SJCRH30 (cell line): ENCODE measurements around the gene AK4. TPM values are rescaled to one million over a fixed set of nuclear protein-coding genes. Genes with fewer than 3 reads are reported as not detected.

ENCODE experiments used
- DNase-seq, 2 experiments: peaks; one replicate each; pipeline ENCODE4 v3.0.0-alpha.2; 2015 to 2020
- H3K27ac ChIP-seq: fragments of 250-450 bp; sonication (Bioruptor Pico); 2 replicates; pipeline ENCODE4 v1.5.1; 2020; ENCODE audit warnings: mild to moderate bottlenecking, moderate library complexity
- H3K27me3 ChIP-seq: fragments of 250-450 bp; sonication (Bioruptor Pico); 2 replicates; pipeline ENCODE4 v1.5.1; 2020; ENCODE audit warnings: mild to moderate bottlenecking, moderate library complexity
- H3K36me3 ChIP-seq: fragments of 250-450 bp; sonication (Bioruptor Pico); 2 replicates; pipeline ENCODE4 v1.5.1; 2020; ENCODE audit warnings: mild to moderate bottlenecking, moderate library complexity
- H3K4me1 ChIP-seq: fragments of 250-450 bp; sonication (Bioruptor Pico); 2 replicates; pipeline ENCODE4 v1.5.1; 2020; ENCODE audit warnings: mild to moderate bottlenecking, moderate library complexity
- H3K4me3 ChIP-seq: fragments of 250-450 bp; sonication (Bioruptor Pico); 2 replicates; pipeline ENCODE4 v1.5.1; 2020; ENCODE audit warnings: mild to moderate bottlenecking, moderate library complexity
- H3K9me3 ChIP-seq: fragments of 250-450 bp; sonication (Bioruptor Pico); replicated peaks from 2 replicates; pipeline ENCODE4 v1.5.1; 2020; ENCODE audit warnings: mild to moderate bottlenecking, moderate library complexity
- total RNA-seq: library from RNA; depleted of rRNA; stranded (reverse); fragments of >200 nt; shearing (Covaris generic); gene quantifications from 2 replicates; pipeline ENCODE4 v1.2.3, GENCODE V29; 2014; rRNA removed

AK4 gene
- total RNA-seq, 1 experiment from 2014 or later: 57.2 TPM

GRCh38 chr1:65276197-65276939, 128.4 kb downstream of the AK4 start:
- H3K36me3 ChIP-seq: no peaks in the 10 kb centered on the region
- H3K4me3 ChIP-seq: no peak overlapping the region
- no peaks in the 10 kb centered on the region for H3K4me1 ChIP-seq
- no peak overlapping the region for H3K27ac ChIP-seq
- no peaks in the 10 kb centered on the region for H3K27me3 ChIP-seq
- DNase-seq: no peak
- no peaks in the 10 kb centered on the region for H3K9me3 ChIP-seq

DNA sequence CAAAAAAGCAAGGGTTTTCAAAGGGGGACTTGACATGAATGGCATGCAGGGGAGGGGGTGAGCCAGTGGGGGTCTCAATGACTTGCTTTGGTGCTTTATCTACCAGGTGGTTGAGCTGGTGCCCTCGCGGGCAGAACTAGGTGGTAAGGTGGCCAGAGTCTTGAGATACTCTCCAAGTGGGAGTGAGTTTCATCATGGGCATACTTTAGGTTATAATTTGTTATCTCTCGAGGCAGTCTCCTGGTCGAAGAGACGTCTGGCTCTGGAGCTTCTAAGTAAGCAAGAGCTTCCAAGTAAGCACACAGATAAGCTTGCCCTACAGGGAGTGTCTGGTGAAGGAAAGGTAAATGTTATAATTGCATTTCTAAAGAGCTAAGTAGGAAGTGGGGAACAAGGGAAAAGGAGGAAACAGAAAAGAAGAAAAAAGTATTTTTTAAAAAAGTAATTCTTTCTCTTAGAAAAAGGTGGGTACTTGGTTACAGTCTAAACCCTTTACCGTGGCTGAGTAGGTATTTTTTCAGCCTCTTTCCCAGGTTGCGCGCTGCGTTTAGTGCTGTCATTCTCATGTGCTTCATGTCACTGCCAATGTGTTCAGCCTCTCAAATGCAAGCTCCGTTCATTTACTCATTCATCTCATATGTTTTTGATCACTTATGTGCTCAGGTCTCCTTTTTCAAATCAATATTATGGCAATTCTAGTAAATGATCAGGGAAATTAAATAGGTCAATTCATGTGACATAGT, 129.8 kb downstream of the AK4 start:
- Histone ChIP-seq H3K27ac (no peak overlapping the region), H3K9me3 (no peaks in the 10 kb centered on the region), H3K4me1 (no peaks in the 10 kb centered on the region), H3K36me3 (no peaks in the 10 kb centered on the region), H3K4me3 (no peak overlapping the region), H3K27me3 (no peaks in the 10 kb centered on the region)
- DNase-seq: no peak

GRCh38 chr1:65278376-65279069, 130.5 kb downstream of the AK4 start:
- Histone ChIP-seq H3K4me3 (no peak overlapping the region), H3K27me3 (no peaks in the 10 kb centered on the region), H3K9me3 (no peaks in the 10 kb centered on the region), H3K4me1 (no peaks in the 10 kb centered on the region), H3K36me3 (no peaks in the 10 kb centered on the region), H3K27ac (no peak overlapping the region)
- DNase-seq: no peak

- H3K27me3 ChIP-seq: no peaks in the 10 kb centered on the region
- H3K4me1 ChIP-seq: no peaks in the 10 kb centered on the region
- H3K27ac ChIP-seq: no peak overlapping the region
- DNase-seq: no peak
- H3K4me3 ChIP-seq: no peak overlapping the region
- H3K36me3 ChIP-seq: no peaks in the 10 kb centered on the region
- no peaks in the 10 kb centered on the region for H3K9me3 ChIP-seq
Measured at GRCh38 chr1:65279070-65279779, 131.2 kb downstream of the AK4 start.

Other genes starting within 250 kb of the AK4 start
- 60.2 and 60.5 TPM in 2 replicates for gene JAK1, start 181.7 kb upstream of the AK4 start, total RNA-seq
- gene DNAJC6, start 161.3 kb downstream of the AK4 start, total RNA-seq: 0.02 and 0.35 TPM in 2 replicates